Midbrain (tissue), 1 donor: Measurements from ENCODE around the gene CCDC74B.
"Not testable (repeated sequence)": the region's sequence is repeated elsewhere in the genome, so short reads cannot be mapped to it uniquely, and the experiment has no call there.

Source experiments
- DNase-seq: peaks from one replicate; lab custom pipeline; 2025; lab: John Stamatoyannopoulos, UW

CCDC74B gene

GRCh38 chr2:130166611-130167010 is 21.7 kb upstream of the CCDC74B start:
- not testable (repeated sequence) for DNase-seq

GRCh38 chr2:130165293-130166016 is 20.5 kb upstream of the CCDC74B start:
- DNase-seq, result no peak

- DNase-seq, result no peak
Observed at GRCh38 chr2:130162968-130163367, 18.1 kb upstream of the CCDC74B start.

GRCh38 chr2:130162486-130162885 is 17.6 kb upstream of the CCDC74B start:
- not testable (repeated sequence) for DNase-seq

GRCh38 chr2:130160838-130161705 is 16.2 kb upstream of the CCDC74B start:
- DNase-seq, result peak; percentile 25

DNA sequence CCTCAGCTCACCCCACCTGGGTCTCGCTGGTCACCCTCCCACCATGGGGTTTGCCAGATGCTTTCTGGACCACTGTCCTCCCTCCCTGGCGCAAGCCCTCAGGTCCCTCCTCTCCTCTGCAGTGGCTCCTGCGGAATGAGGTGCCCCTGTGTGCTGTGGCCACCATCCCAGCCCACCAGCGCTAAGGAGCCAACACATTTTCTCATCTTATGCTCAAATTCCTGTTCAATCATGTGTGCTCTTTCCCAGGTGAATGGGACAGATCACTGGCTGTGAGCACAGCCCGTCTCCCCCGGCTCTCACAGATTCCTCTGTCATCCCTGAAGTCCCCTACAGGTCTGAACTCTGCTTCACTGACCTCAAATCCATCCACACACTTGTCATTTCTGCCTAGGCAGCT is 15.2 kb upstream of the CCDC74B start:
- DNase-seq, result no peak

- DNase-seq, result not testable (repeated sequence)
Observed at GRCh38 chr2:130159376-130159775, 14.5 kb upstream of the CCDC74B start.

DNA sequence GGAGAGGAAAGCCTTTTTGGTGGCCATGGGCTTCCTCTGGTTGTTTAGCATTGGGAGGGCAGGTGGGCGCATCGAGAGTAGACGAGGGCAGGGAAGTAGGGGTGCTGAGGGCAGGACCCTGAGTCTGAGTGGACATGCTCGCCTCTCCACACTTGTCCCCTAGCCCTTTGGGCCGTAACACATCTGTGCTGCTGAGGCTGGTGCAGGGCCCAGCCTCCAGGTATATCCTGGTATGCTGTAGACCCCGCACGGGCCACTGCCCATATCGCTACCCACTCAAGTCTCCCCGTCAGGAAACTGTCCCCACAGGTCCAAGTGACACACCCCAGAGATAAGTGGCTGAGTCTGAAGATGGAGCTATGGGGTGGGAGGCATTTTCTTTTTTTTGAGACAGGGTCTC is 13.7 kb upstream of the CCDC74B start:
- no peak for DNase-seq

- not testable (repeated sequence) for DNase-seq
Observed at GRCh38 chr2:130157825-130158514, 13.1 kb upstream of the CCDC74B start.

- DNase-seq, result not testable (repeated sequence)
Observed at GRCh38 chr2:130157354-130157753, 12.4 kb upstream of the CCDC74B start.

GRCh38 chr2:130156624-130157004 is 11.7 kb upstream of the CCDC74B start:
- DNase-seq, result no peak

GRCh38 chr2:130155956-130156623 is 11.2 kb upstream of the CCDC74B start:
- DNase-seq, result peak; percentile 26

- no peak for DNase-seq
Observed at GRCh38 chr2:130154773-130155765, 10.2 kb upstream of the CCDC74B start.

DNA sequence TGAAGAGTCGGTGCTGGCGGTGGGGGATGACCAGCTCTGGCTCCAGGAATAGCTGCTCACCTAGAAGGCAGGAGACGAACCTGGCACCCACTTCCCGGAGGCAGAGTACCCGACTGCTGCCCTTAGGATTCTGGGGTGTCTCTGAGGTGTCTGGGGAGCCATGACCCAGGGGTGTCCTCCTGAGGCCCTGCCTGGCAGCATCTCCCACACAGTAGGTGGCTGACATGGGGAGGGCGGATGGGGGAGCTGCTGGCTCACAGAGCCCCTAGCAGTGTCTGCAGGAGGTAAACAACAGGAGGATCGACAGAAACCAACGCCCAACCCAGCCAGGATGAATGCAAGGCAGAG is 9.5 kb upstream of the CCDC74B start:
- DNase-seq, result not testable (repeated sequence)

GRCh38 chr2:130153721-130154422 is 9.0 kb upstream of the CCDC74B start:
- not testable (repeated sequence) for DNase-seq

- DNase-seq, result no peak
Observed at GRCh38 chr2:130152816-130153595, 8.1 kb upstream of the CCDC74B start.

GRCh38 chr2:130152136-130152815 is 7.4 kb upstream of the CCDC74B start:
- not testable (repeated sequence) for DNase-seq

GRCh38 chr2:130151145-130151512 is 6.2 kb upstream of the CCDC74B start:
- DNase-seq, result not testable (repeated sequence)
